Raji (cell line): ENCODE data around the gene SLC45A1.

Experiments
- POLR2A ChIP-seq: IDR thresholded peaks from 2 replicates; pipeline ENCODE4 v1.6.1; 2011; ENCODE audit warnings: low read depth, low read length, control low read depth; ENCODE audit not compliant: insufficient read depth

SLC45A1 gene

GRCh38 chr1:8317647-8318381 lies at the start of gene SLC45A1:
Gene SLC45A1 (plus strand): TSS chr1:8318114. CDS start chr1:8324330, 6,216 bp downstream.
- no peak for TF ChIP-seq POLR2A

- no peak for TF ChIP-seq POLR2A
Measured at GRCh38 chr1:8273036-8273435, 44.9 kb upstream of the SLC45A1 start.

- TF ChIP-seq POLR2A = no peak
Measured at GRCh38 chr1:8274352-8274751, 43.6 kb upstream of the SLC45A1 start.

- TF ChIP-seq POLR2A = no peak
Measured at GRCh38 chr1:8276173-8276914, 41.6 kb upstream of the SLC45A1 start.

- TF ChIP-seq POLR2A = no peak
Measured at GRCh38 chr1:8276932-8277331, 41.0 kb upstream of the SLC45A1 start.

- no peak for TF ChIP-seq POLR2A
Measured at GRCh38 chr1:8281843-8282509, 35.9 kb upstream of the SLC45A1 start.

GRCh38 chr1:8283058-8283884 lies 34.6 kb upstream of the SLC45A1 start:
- no peak for TF ChIP-seq POLR2A

- TF ChIP-seq POLR2A = no peak
Measured at GRCh38 chr1:8284127-8284526, 33.8 kb upstream of the SLC45A1 start.

- TF ChIP-seq POLR2A = no peak
Measured at GRCh38 chr1:8285103-8285502, 32.8 kb upstream of the SLC45A1 start.

- no peak for TF ChIP-seq POLR2A
Measured at GRCh38 chr1:8285965-8286364, 31.9 kb upstream of the SLC45A1 start.

- TF ChIP-seq POLR2A = no peak
Measured at GRCh38 chr1:8293118-8293517, 24.8 kb upstream of the SLC45A1 start.

GRCh38 chr1:8293641-8294169 lies 24.2 kb upstream of the SLC45A1 start:
- no peak for TF ChIP-seq POLR2A

- TF ChIP-seq POLR2A = no peak
Measured at GRCh38 chr1:8294170-8294697, 23.7 kb upstream of the SLC45A1 start.

- no peak for TF ChIP-seq POLR2A
Measured at GRCh38 chr1:8297245-8297644, 20.7 kb upstream of the SLC45A1 start.
